Gastroesophageal sphincter (tissue), 4 donors: ENCODE results near the gene MYT1. TPM values are rescaled to one million over a fixed set of nuclear protein-coding genes. Genes with fewer than 3 reads are reported as not detected.

Experiments
- ATAC-seq: fragments of 150-250 bp; one replicate; pipeline ENCODE4 v1.9.1; 2016; ENCODE audit warnings: mild to moderate bottlenecking, moderate library complexity
- H3K27ac ChIP-seq, 4 donors: fragments of 200-600 bp; sonication (generic) in 3 of 4; 1 replicate in 3 of 4; 2 replicates in 1 of 4; pipeline ENCODE4 v1.5.1; 2016 to 2019
- H3K27me3 ChIP-seq: fragments of 200-600 bp; sonication (generic); one replicate; pipeline ENCODE4 v1.5.1; 2019
- H3K36me3 ChIP-seq, 2 donors: fragments of 200-600 bp; sonication (generic); one replicate each; pipeline ENCODE4 v1.5.1; 2019; ENCODE audit warnings: control low read depth in 1 of 2
- H3K4me1 ChIP-seq, 3 donors: fragments of 200-600 bp; sonication (generic); 1 replicate in 2 of 3; 2 replicates in 1 of 3; pipeline ENCODE4 v1.5.1; 2016 to 2019; ENCODE audit warnings: control low read depth in 2 of 3
- H3K4me3 ChIP-seq, 2 donors: fragments of 200-600 bp; sonication (generic); one replicate each; pipeline ENCODE4 v1.5.1; 2019; ENCODE audit warnings: mild to moderate bottlenecking in 1 of 2, moderate library complexity in 1 of 2
- H3K9me3 ChIP-seq, 3 donors: fragments of 200-600 bp; sonication (generic); one replicate each; pipeline ENCODE4 v1.5.1; 2017 to 2019; ENCODE audit warnings: control low read depth in 2 of 3
- CTCF ChIP-seq, 4 experiments: fragments of 200-600 bp in 2 of 4; fragments of 450-650 bp in 2 of 4; sonication (generic) in 1 of 4; IDR thresholded peaks; one replicate each; pipeline ENCODE4 v1.5.1; 2017 to 2019; ENCODE audit warnings: antibody characterized with exemption in 4 of 4, mild to moderate bottlenecking in 2 of 4, moderate library complexity in 2 of 4
- EP300 ChIP-seq: sonication (generic); formaldehyde crosslinking; IDR thresholded peaks from one replicate; pipeline ENCODE4 v1.6.1; 2017; ENCODE audit warnings: antibody characterized with exemption, mild to moderate bottlenecking
- POLR2A ChIP-seq, 2 donors: fragments of 450-650 bp; IDR thresholded peaks; one replicate each; pipeline ENCODE4 v1.6.1; 2017; ENCODE audit warnings: antibody characterized with exemption in 2 of 2, mild to moderate bottlenecking in 2 of 2, moderate library complexity in 1 of 2
- POLR2AphosphoS5 ChIP-seq: sonication (generic); formaldehyde crosslinking; IDR thresholded peaks from one replicate; pipeline ENCODE4 v1.6.1; 2017; ENCODE audit warnings: antibody characterized with exemption
- WGBS, 2 donors: methylation state at CpG; one replicate each; pipeline ENCODE4 v1.1.5; 2018; ENCODE audit warnings: low coverage in 1 of 2; 5-methylcytosine and 5-hydroxymethylcytosine counted together
- total RNA-seq, 4 donors: library from RNA; depleted of rRNA; stranded (reverse); fragments of >200 nt; gene quantifications; one replicate each; pipeline ENCODE4 v1.1.0, GENCODE V29; 2016

Gene MYT1
- total RNA-seq, 4 donors from 2014 or later = 0.04 to 0.27 TPM; not detected in 2

DNA sequence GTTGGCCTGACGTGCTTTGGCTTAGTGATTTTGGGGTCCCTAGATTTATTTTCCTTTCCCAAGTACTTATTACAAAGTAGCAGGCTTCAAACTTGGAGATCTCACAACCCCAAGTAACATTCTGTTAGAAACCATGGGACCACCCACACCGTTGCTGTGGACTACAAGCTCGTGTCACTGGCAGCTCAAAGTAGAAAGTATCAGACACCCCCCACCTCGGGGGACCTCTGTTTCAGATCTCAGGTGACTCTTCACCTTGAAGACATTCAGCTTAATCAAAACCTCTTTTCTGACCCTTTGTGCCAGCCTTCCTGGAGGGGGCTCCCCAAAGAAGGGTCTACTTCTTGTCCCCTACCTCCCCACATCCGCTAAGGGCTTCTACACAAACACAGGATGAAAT is 15.7 kb upstream of the MYT1 start:
- TF ChIP-seq POLR2A (IDR thresholded peaks at IDR 0.05) (no peak), POLR2AphosphoS5 (no peak), CTCF (IDR thresholded peaks at IDR 0.05) (no peak), EP300 (no peak)
- H3K27ac ChIP-seq = no peak overlapping the region
- ATAC-seq = no peak
- no peaks in the 10 kb centered on the region for H3K36me3 ChIP-seq
- no peak overlapping the region for H3K4me3 ChIP-seq
- no peaks in the 10 kb centered on the region for H3K4me1 ChIP-seq
- WGBS, 2 donors = 79 to 84% methylated on average over 4 of the region's 5 CpGs
- H3K27me3 ChIP-seq = peaks cover 46% of the 10 kb centered on the region
- peaks cover 0 to 12% (median 0%) of the 10 kb centered on the region in 3 donors for H3K9me3 ChIP-seq

DNA sequence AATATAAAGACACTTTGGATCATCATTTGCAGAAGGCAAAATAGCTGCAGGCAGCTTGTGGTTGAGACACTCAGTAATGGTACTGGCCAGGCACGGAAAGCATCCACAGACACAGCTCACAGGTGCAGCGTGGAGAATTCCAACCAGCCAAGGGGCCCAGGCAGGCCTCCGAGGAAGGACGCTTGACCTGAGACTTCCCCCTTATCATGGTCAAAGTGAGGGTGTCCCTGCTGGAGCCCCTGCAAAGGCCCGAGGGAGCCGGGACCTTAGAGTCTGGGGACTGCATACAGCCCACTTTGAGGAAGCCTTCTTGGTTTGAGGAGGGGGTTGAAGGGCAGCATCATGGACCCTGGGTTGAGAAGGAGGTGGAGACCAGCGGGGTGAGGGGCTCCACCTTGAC is 15.1 kb upstream of the MYT1 start:
- Histone ChIP-seq H3K4me3 (no peak overlapping the region), H3K27ac (no peak overlapping the region), H3K27me3 (peaks cover 50% of the 10 kb centered on the region), H3K4me1 (no peaks in the 10 kb centered on the region), H3K36me3 (no peaks in the 10 kb centered on the region), H3K9me3 (peaks cover 0 to 12% (median 0%) of the 10 kb centered on the region in 3 donors)
- ATAC-seq = no peak
- no peak for TF ChIP-seq EP300
- TF ChIP-seq CTCF (IDR thresholded peaks at IDR 0.05) = no peak
- TF ChIP-seq POLR2AphosphoS5 = no peak
- TF ChIP-seq POLR2A (IDR thresholded peaks at IDR 0.05) = no peak
- 100% methylated on average over 1 of the region's 7 CpGs for WGBS, 2 donors

DNA sequence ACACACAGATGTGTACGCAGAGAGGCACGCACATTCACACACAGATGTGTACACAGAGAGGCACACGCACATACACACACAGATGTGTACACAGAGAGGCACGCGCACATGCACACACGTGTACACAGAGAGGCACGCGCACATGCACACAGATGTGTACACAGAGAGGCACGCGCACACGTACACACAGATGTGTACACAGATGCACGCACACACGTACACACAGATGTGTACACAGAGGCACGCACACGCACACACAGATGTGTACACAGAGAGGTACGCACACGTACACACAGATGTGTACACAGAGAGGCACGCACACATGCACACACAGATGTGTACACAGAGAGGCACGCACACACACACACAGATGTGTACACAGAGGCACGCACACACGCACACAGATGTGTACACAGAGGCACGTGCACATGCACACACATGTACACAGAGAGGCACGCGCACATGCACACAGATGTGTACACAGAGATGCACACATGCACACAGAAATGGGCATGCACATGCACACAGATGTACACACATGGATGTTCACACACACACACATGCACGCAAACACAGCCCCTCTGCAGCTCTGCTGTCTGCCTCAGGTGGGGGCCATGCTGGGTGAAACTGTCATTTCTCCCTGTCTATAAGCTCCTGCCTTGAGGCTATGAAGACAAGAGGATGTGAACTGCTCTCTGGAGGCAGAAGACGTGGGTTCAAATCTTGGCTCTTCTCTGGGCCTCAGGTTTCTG is 14.3 kb upstream of the MYT1 start:
- WGBS, 2 donors = 90% methylated on average over 13 to 23 of the region's 26 CpGs

GRCh38 chr20:64150756-64151632 is 13.3 kb upstream of the MYT1 start:
- Histone ChIP-seq H3K27ac (no peak overlapping the region), H3K36me3 (no peaks in the 10 kb centered on the region), H3K4me1 (no peaks in the 10 kb centered on the region), H3K27me3 (peaks cover 59% of the 10 kb centered on the region), H3K9me3 (no peaks in the 10 kb centered on the region), H3K4me3 (no peak overlapping the region)
- WGBS, 2 donors = 56% methylated on average over 6 of the region's 13 CpGs; no CpG with 5 or more reads in 1 of the 2 donors
- ATAC-seq = no peak
- no peak for TF ChIP-seq EP300
- TF ChIP-seq CTCF (IDR thresholded peaks at IDR 0.05) = no peak
- TF ChIP-seq POLR2AphosphoS5 = no peak
- no peak for TF ChIP-seq POLR2A (IDR thresholded peaks at IDR 0.05)

More for the DNA sequence above, 14.3 kb upstream of the MYT1 start:
- peaks cover 58% of the 10 kb centered on the region for H3K27me3 ChIP-seq
- H3K4me1 ChIP-seq = no peaks in the 10 kb centered on the region
- H3K9me3 ChIP-seq = peaks cover 0 to 10% (median 0%) of the 10 kb centered on the region in 3 donors
- no peak overlapping the region for H3K4me3 ChIP-seq
- H3K36me3 ChIP-seq = no peaks in the 10 kb centered on the region
- ATAC-seq = no peak
- H3K27ac ChIP-seq = no peak overlapping the region
- TF ChIP-seq CTCF (IDR thresholded peaks at IDR 0.05) (no peak), EP300 (no peak), POLR2AphosphoS5 (no peak), POLR2A (IDR thresholded peaks at IDR 0.05) (no peak)
